SK-N-MC (cell line): ENCODE data around the gene EMD.

ENCODE experiments used
- DNase-seq: peaks from one replicate; pipeline ENCODE4 v3.0.0-alpha.2; 2011; ENCODE audit warnings: low read depth, low spot score
- H3K27ac ChIP-seq: fragments of 200-600 bp; sonication (generic); 2 replicates; pipeline ENCODE4 v1.5.1; 2016; ENCODE audit warnings: mixed run types
- H3K36me3 ChIP-seq: fragments of 200-600 bp; sonication (generic); 2 replicates; pipeline ENCODE4 v1.6.1; 2017; ENCODE audit warnings: antibody characterized with exemption, low read length, mixed read lengths; ENCODE audit not compliant: insufficient read depth
- H3K4me3 ChIP-seq: fragments of 200-600 bp; sonication (generic); 2 replicates; pipeline ENCODE4 v1.5.1; 2016
- H3K9ac ChIP-seq: fragments of 200-600 bp; sonication (generic); 2 replicates; pipeline ENCODE4 v1.8.0; 2017; ENCODE audit warnings: mixed run types, mixed read lengths; ENCODE audit not compliant: insufficient read length
- H3K9me3 ChIP-seq: fragments of 200-600 bp; sonication (generic); 2 replicates; pipeline ENCODE4 v1.6.1; 2017; ENCODE audit warnings: low read depth, mild to moderate bottlenecking, antibody characterized with exemption, low read length, moderate library complexity, mixed read lengths
- EZH2 ChIP-seq: fragments of 200-600 bp; sonication (generic); IDR thresholded peaks from one replicate; pipeline ENCODE4 v1.6.1; 2017; ENCODE audit warnings: antibody characterized with exemption
- FOXP2 ChIP-seq: optimal IDR thresholded peaks from 2 replicates; pipeline ENCODE3; 2011; ENCODE audit warnings: mild to moderate bottlenecking, moderate library complexity; ENCODE audit not compliant: insufficient read depth; ENCODE audit errors: extremely low read length, control extremely low read depth
- POLR2AphosphoS5 ChIP-seq: IDR thresholded peaks from 2 replicates; pipeline ENCODE4 v1.6.1; 2012; ENCODE audit warnings: mild to moderate bottlenecking, low read depth, low read length, borderline replicate concordance

The EMD gene

DNA sequence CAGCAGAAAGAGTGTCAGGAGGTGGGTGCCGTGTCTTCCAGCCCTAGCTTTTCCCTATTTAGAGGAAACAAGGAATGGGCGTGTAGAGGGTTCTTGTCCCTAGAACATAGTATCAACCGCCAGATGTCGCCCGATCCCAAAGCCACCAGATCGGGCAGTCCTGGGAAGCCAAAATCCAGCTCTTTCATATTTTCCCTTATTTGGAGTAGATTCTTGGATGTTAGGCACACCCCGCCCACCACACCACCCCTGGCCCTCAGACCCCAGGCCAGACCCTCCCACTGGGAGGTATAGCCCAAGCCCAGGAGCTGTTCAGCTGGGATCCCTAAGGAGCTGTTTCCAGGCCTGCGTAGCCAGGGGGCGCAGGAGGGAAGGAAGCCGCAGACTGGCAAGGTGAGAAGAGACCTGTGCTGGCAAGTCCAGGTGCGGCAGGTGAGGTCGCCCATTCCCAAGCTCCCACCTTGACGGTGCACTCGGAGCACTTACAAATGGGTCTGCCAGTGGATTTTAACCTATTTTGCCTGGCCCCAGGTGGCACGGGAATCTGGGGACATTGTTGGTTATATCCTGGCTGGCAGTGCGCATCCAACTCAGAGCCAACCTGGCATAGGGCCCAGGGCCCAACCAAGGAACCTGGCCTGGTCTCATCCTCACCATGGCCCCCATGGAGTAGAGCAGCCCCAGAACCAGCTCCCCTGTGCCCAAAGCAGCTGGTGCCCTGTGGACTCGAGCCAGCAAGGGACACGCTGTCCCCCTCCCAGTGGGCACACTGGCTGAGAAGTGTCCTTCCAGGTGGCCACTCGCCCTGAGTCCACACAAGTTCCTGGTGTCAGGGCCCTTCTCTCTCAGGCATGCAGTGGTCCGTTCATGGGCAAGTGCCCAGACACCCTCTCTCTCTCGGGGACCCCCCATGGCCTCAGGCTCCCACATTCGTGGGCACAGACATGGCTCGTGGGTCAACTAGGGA lies 5.5 kb upstream of the EMD start:
- DNase-seq, result no peak
- Histone ChIP-seq H3K9me3 (no peaks in the 10 kb centered on the region), H3K9ac (peak overlapping the region; percentile 77), H3K4me3 (peak overlapping the region; percentile 77), H3K36me3 (peaks cover 10% of the 10 kb centered on the region), H3K27ac (peak overlapping the region; percentile 42; the same call in 1 of the 2 replicates)
- TF ChIP-seq POLR2AphosphoS5, result no peak

GRCh38 chrX:154374313-154375155 lies 4.6 kb upstream of the EMD start, which contains the start of gene FLNA:
FLNA (minus strand) TSS chrX:154374634; CDS start chrX:154371245, 3,389 bp downstream.
- Histone ChIP-seq H3K36me3 (peaks cover 6% of the 10 kb centered on the region; the same call in 1 of the 2 replicates), H3K9me3 (no peaks in the 10 kb centered on the region), H3K4me3 (peak within 1 kb of the TSS; percentile 77), H3K27ac (peak within 1 kb of the TSS; percentile 73; the same call in 1 of the 2 replicates), H3K9ac (peak within 1 kb of the TSS; percentile 77)
- DNase-seq, result no peak
- TF ChIP-seq EZH2, result no peak
- TF ChIP-seq POLR2AphosphoS5, result no peak
- TF ChIP-seq FOXP2, result no peak

- TF ChIP-seq FOXP2 (no peak), POLR2AphosphoS5 (no peak), EZH2 (no peak)
- Histone ChIP-seq H3K27ac (peak overlapping the region; percentile 73; the same call in 1 of the 2 replicates), H3K9ac (peak overlapping the region; percentile 77), H3K36me3 (0 out of 2 replicates have a peak, but pooled peaks cover 2% of the 10 kb centered on the region), H3K4me3 (peak overlapping the region; percentile 77), H3K9me3 (no peaks in the 10 kb centered on the region)
- no peak for DNase-seq
These were observed 4.0 kb upstream of the EMD start for GRCh38 chrX:154375156-154375504.

GRCh38 chrX:154376774-154377173 lies 2.3 kb upstream of the EMD start:
- no peak for DNase-seq
- no peak overlapping the region for H3K4me3 ChIP-seq
- no peaks in the 10 kb centered on the region; the same call in 1 of the 2 replicates for H3K36me3 ChIP-seq
- H3K9me3 ChIP-seq, result no peaks in the 10 kb centered on the region
- peak overlapping the region; percentile 96; the same call in 1 of the 2 replicates for H3K27ac ChIP-seq
- no peak for TF ChIP-seq POLR2AphosphoS5
- no peak for TF ChIP-seq FOXP2
- no peak for TF ChIP-seq EZH2
- no peak overlapping the region for H3K9ac ChIP-seq

DNA sequence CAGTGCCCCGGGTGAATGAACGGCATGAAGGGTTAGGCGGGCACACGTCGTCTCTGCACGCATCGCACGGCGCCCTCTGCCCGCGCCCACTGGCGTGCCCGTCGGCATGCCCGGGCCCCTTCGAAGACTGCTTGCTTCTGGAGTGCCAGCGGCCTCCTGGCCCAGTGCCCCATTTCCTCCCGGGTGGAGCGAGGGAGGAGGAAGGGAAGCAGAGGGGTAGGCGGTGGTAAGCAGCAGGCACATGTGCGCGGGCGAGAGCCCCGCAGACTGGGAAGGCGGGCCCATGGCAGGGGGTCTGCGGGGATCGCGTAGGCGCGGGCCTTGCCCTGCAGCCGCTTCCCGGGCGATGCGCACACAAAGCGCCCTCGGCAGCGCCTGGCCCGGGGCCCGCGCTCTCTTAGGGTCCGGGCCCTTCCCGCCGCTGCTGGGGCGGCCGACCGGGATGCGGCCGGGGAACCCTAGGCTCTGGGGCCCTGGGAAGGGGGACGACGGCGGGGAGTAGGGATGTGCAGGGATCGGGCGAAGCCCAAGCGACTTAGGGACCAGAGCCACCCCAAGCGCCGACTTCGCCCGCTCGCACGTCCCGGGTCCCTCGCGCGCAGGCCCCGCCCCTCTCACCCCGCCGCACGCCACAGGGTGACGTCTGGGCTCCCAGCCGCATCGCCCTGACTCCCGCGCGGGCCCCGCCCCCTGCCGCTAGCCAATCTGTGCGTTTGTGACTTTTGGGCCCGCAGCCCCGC lies 866 bp upstream of the EMD start:
- Histone ChIP-seq H3K36me3 (no peaks in the 10 kb centered on the region; the same call in 1 of the 2 replicates), H3K9ac (peak overlapping the region; percentile 86), H3K27ac (peak overlapping the region; percentile 96), H3K4me3 (peak overlapping the region; percentile 77), H3K9me3 (no peaks in the 10 kb centered on the region)
- no peak for TF ChIP-seq EZH2
- peak; percentile 61; the same call in 1 of the 2 replicates for TF ChIP-seq POLR2AphosphoS5
- DNase-seq, result no peak

GRCh38 chrX:154379569-154379951 lies 465 bp downstream of the EMD start:
- H3K4me3 ChIP-seq, result peak overlapping the region; percentile 82
- H3K9me3 ChIP-seq, result no peaks in the 10 kb centered on the region
- peak overlapping the region; percentile 85 for H3K27ac ChIP-seq
- DNase-seq, result no peak
- no peaks in the 10 kb centered on the region; the same call in 1 of the 2 replicates for H3K36me3 ChIP-seq
- H3K9ac ChIP-seq, result peak overlapping the region; percentile 97
- TF ChIP-seq EZH2, result no peak
- TF ChIP-seq POLR2AphosphoS5, result no peak
- no peak for TF ChIP-seq FOXP2

DNA sequence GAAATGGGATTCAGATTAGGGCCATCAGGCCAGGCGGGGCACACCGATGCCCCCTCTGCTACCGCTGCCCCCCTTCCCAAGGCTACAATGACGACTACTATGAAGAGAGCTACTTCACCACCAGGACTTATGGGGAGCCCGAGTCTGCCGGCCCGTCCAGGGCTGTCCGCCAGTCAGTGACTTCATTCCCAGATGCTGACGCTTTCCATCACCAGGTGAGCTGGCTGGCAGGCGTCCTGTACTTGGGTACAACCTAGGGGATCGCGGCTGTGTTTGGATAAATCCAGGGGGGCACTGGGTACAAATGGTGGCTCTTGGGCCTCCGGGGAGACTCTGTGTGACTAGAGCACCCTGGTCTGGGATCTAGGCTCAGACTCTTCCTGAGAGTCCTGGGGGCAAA lies 1.1 kb downstream of the EMD start:
- Histone ChIP-seq H3K4me3 (peak overlapping the region; percentile 82), H3K9me3 (no peaks in the 10 kb centered on the region), H3K27ac (no peak overlapping the region), H3K36me3 (no peaks in the 10 kb centered on the region; the same call in 1 of the 2 replicates), H3K9ac (peak overlapping the region; percentile 97)
- DNase-seq, result no peak
- TF ChIP-seq POLR2AphosphoS5, result no peak
- no peak for TF ChIP-seq FOXP2
- TF ChIP-seq EZH2, result no peak

DNA sequence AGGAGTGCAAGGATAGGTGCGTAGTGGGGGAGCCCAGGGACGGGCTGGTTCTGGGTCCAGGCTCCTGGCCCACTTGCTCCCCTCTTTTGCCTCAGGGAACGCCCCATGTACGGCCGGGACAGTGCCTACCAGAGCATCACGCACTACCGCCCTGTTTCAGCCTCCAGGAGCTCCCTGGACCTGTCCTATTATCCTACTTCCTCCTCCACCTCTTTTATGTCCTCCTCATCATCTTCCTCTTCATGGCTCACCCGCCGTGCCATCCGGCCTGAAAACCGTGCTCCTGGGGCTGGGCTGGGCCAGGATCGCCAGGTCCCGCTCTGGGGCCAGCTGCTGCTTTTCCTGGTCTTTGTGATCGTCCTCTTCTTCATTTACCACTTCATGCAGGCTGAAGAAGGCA lies 1.7 kb downstream of the EMD start:
- DNase-seq, result no peak
- TF ChIP-seq EZH2 (no peak), FOXP2 (no peak)
- Histone ChIP-seq H3K9ac (no peak overlapping the region), H3K36me3 (no peaks in the 10 kb centered on the region; the same call in 1 of the 2 replicates), H3K27ac (no peak overlapping the region), H3K4me3 (no peak overlapping the region), H3K9me3 (no peaks in the 10 kb centered on the region)
